Kidney (tissue), 14 donors: ENCODE results near the gene RHD. TPM values are rescaled to one million over a fixed set of nuclear protein-coding genes. Genes with fewer than 3 reads are reported as not detected.

ENCODE experiments used
- DNase-seq, 5 donors: peaks; one replicate each; pipeline ENCODE4 v3.0.0-alpha.2; 2013 to 2020
- FAIRE-seq: peaks from 2 replicates; lab custom pipeline; 2012; peaks lifted over from hg19 to GRCh38; lab: Jason Lieb, UNC
- H3K27ac ChIP-seq, 2 donors: one replicate each; pipeline ENCODE4 v1.7.0; 2013; ENCODE audit warnings: low read depth in 2 of 2, low read length in 2 of 2, inconsistent platforms in 1 of 2
- H3K27me3 ChIP-seq: one replicate; pipeline ENCODE4 v1.7.1; 2013; ENCODE audit warnings: low read length, inconsistent platforms; ENCODE audit not compliant: control insufficient read depth, insufficient read depth
- H3K36me3 ChIP-seq, 3 donors: one replicate each; pipeline versions ENCODE4 v1.7.0 to v1.7.1; 2013; ENCODE audit warnings: low read length in 3 of 3, control low read depth in 1 of 3, inconsistent platforms in 1 of 3; ENCODE audit not compliant: insufficient read depth in 3 of 3, control insufficient read depth in 2 of 3
- H3K4me1 ChIP-seq, 3 donors: one replicate each; pipeline versions ENCODE4 v1.7.0 to v1.7.1; 2013; ENCODE audit warnings: low read length in 3 of 3, inconsistent platforms in 1 of 3, low read depth in 1 of 3; ENCODE audit not compliant: control insufficient read depth in 2 of 3, insufficient read depth in 2 of 3
- H3K4me3 ChIP-seq, 3 donors: one replicate each; pipeline versions ENCODE4 v1.7.0 to v1.8.1; 2013; ENCODE audit warnings: low read length in 3 of 3, control low read depth in 1 of 3, inconsistent platforms in 1 of 3
- H3K9ac ChIP-seq, 3 donors: one replicate each; pipeline versions ENCODE4 v1.7.0 to v1.7.1; 2013; ENCODE audit warnings: low read length in 3 of 3, control low read depth in 1 of 3, inconsistent platforms in 1 of 3
- H3K9me3 ChIP-seq, 3 donors: one replicate each; pipeline versions ENCODE4 v1.7.0 to v1.7.1; 2013; ENCODE audit warnings: low read length in 3 of 3, control low read depth in 1 of 3, inconsistent platforms in 1 of 3; ENCODE audit not compliant: control insufficient read depth in 2 of 3, insufficient read depth in 1 of 3
- intact Hi-C: fragments of 100-400 bp; cut with DNase I; formaldehyde crosslinking; loops from one replicate; pipeline ENCODE4 v1.11.1; 2022
- polyA plus RNA-seq: library from polyadenylated mRNA; stranded (reverse); fragments of 350-450 nt; fragmentation: Illumina TruSeq; extraction: RNeasy Lipid Tissue Mini Kit (QIAGEN cat#74804); gene quantifications from one replicate; pipeline ENCODE4 v1.2.3, GENCODE V29; 2014; ENCODE audit warnings: low read depth, low replicate concordance; ENCODE audit not compliant: insufficient read depth
- total RNA-seq: library from RNA; stranded (reverse); fragmentation: NEBNext Ultra II Directional; extraction: Animal tissue kit (Norgen Biotek cat#: 25700); gene quantifications from one replicate; pipeline ENCODE4 v1.2.1, GENCODE V29; 2021
- TF ChIP-seq, protein P1 (sequence below): IDR thresholded peaks from 3 replicates; pipeline ENCODE4 v1.5.1; 2012; ENCODE audit warnings: mild to moderate bottlenecking, moderate library complexity, borderline replicate concordance; ENCODE audit not compliant: insufficient read depth; ENCODE audit errors: extremely low read depth
- donor health status: control.
- donor health status: control.
- donor health status: control.
- donor health status: control.
- donor health status: control.
- donor health status: DM: yes; HTN: yes; CAD: no.
- donor health status: Normal renal cell carcinoma (clear cell type).

Gene RHD
- total and polyA plus RNA-seq, 2 donors from 2014 or later, result not detected

DNA sequence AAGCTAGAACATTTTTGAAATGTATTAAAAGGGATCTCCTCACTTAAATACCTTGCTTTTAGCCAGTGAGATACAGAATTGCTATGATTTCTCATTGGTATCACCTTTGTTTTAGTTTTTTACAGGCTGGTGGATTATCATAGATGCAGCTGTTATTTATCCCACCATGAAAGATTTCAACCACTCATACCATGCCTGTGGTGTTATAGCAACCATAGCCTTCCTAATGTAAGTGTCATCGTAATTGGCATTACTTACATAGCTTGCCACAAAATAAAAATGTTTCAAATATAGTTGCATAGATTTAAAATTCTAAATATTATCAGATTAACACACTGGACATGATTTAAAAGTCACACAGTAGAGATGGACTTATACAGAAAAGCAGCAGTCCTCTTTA lies 70.5 kb downstream of the RHD start:
- no peak for FAIRE-seq
- intact Hi-C loops, result no loop called here
- H3K9ac ChIP-seq, result no peak overlapping the region
- H3K9me3 ChIP-seq, result no peaks in the 10 kb centered on the region
- peaks cover 0 to 3% (median 0%) of the 10 kb centered on the region in 3 donors for H3K4me1 ChIP-seq
- no peak overlapping the region for H3K27ac ChIP-seq
- no peaks in the 10 kb centered on the region for H3K27me3 ChIP-seq
- no peak overlapping the region for H3K4me3 ChIP-seq
- no peak for DNase-seq
- H3K36me3 ChIP-seq, result peaks cover 0 to 10% (median 2%) of the 10 kb centered on the region in 3 donors
- TF ChIP-seq, protein P1, sequence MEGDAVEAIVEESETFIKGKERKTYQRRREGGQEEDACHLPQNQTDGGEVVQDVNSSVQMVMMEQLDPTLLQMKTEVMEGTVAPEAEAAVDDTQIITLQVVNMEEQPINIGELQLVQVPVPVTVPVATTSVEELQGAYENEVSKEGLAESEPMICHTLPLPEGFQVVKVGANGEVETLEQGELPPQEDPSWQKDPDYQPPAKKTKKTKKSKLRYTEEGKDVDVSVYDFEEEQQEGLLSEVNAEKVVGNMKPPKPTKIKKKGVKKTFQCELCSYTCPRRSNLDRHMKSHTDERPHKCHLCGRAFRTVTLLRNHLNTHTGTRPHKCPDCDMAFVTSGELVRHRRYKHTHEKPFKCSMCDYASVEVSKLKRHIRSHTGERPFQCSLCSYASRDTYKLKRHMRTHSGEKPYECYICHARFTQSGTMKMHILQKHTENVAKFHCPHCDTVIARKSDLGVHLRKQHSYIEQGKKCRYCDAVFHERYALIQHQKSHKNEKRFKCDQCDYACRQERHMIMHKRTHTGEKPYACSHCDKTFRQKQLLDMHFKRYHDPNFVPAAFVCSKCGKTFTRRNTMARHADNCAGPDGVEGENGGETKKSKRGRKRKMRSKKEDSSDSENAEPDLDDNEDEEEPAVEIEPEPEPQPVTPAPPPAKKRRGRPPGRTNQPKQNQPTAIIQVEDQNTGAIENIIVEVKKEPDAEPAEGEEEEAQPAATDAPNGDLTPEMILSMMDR, result no peak

DNA sequence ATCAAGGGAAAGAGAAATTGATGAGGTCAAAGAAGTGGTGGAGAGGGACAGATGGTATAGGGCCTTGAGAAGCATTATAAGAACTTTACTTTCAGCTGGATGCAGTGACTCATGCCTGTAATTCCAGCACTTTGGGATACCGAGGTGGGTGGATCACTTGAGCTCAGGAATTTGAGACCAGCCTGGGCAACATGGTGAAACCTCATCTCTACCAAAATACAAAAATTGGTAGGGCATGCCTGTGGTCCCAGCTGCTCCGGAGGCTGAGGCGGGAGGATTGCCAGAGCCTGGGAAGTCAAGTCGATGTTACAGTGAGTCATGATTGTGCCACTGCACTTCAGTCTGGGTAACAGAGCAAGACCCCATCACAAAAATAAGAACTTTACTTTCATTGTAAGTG lies 71.6 kb downstream of the RHD start:
- TF ChIP-seq, protein P1, result no peak
- DNase-seq (no peak), FAIRE-seq (no peak)
- intact Hi-C loops, result no loop called here
- H3K27me3 ChIP-seq, result no peaks in the 10 kb centered on the region
- H3K4me1 ChIP-seq, result peaks cover 0 to 3% (median 0%) of the 10 kb centered on the region in 3 donors
- H3K9me3 ChIP-seq, result no peaks in the 10 kb centered on the region
- no peak overlapping the region for H3K4me3 ChIP-seq
- H3K9ac ChIP-seq, result no peak overlapping the region
- no peak overlapping the region for H3K27ac ChIP-seq
- peaks cover 0 to 10% (median 2%) of the 10 kb centered on the region in 3 donors for H3K36me3 ChIP-seq

DNA sequence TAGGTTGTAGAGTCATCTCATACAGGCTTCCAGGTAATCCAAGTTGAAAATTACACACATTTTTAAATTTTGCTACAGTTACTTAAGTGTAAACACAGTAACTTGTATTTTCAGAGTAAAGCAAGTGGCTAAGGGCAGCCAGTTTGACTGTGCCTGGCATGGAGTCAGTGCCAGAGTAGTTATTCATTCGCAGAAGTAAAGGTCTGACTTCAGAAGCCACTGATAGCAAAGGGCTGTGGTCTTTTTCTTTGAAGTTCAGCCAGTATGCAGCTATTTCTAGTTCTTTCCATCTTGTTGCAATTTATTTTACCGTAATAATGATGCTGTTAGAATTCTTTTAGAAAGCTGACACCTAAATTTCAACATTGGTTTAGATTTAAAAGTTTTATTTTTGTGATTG lies 75.2 kb downstream of the RHD start:
- DNase-seq, result no peak
- no peak for FAIRE-seq
- H3K4me1 ChIP-seq, result no peaks in the 10 kb centered on the region
- H3K36me3 ChIP-seq, result peaks cover 0 to 10% (median 4%) of the 10 kb centered on the region in 3 donors
- H3K9me3 ChIP-seq, result no peaks in the 10 kb centered on the region
- no peak overlapping the region for H3K9ac ChIP-seq
- H3K27ac ChIP-seq, result no peak overlapping the region
- H3K27me3 ChIP-seq, result no peaks in the 10 kb centered on the region
- TF ChIP-seq, protein P1, result no peak
- H3K4me3 ChIP-seq, result no peak overlapping the region
- intact Hi-C loops, result no loop called here

DNA sequence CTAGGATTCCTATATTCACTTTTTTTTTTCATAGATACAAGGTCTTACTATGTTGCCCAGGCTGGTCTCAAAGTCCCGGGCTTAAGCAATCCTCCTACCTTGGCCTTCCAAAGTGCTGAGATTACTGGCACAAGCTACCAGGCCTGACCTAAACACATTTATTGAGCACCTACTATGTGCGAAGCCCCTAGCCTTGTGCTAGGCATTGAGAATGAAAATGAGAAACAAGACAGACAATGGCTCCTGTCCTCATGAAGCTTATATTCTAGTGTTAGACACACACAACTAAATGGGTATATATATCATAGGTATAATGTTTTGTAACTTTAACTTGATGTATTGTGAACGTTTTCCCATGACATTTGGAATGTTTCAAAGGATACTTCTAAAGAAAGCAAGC lies 77.3 kb downstream of the RHD start:
- H3K36me3 ChIP-seq, result peaks cover 0 to 3% (median 2%) of the 10 kb centered on the region in 3 donors
- intact Hi-C loops, result no loop called here
- no peaks in the 10 kb centered on the region for H3K9me3 ChIP-seq
- no peak overlapping the region for H3K27ac ChIP-seq
- TF ChIP-seq, protein P1, result no peak
- H3K4me1 ChIP-seq, result no peaks in the 10 kb centered on the region
- no peak overlapping the region for H3K4me3 ChIP-seq
- H3K27me3 ChIP-seq, result no peaks in the 10 kb centered on the region
- FAIRE-seq, result no peak
- no peak overlapping the region for H3K9ac ChIP-seq
- DNase-seq, result no peak
